Measurements from ENCODE around the gene MEGF6. TPM values are rescaled to one million over a fixed set of nuclear protein-coding genes. Genes with fewer than 3 reads are reported as not detected.

The MEGF6 gene
- total and polyA plus RNA-seq, 2 of the 8 experiments (the other 6 are each of a cell fraction or from before 2014, with no cell fraction given), result 4.1 to 14.8 TPM

- TF ChIP-seq CHD7 (IDR thresholded peaks at IDR 0.05; ENCODE audit: insufficient replicate concordance, low read length) (no peak), ZNF274 (IDR thresholded peaks at IDR 0.05; ENCODE audit: borderline replicate concordance, extremely low read depth, low read length) (no peak), MAX (IDR thresholded peaks at IDR 0.05) (no peak), KDM5A (IDR thresholded peaks at IDR 0.05; ENCODE audit: low read length) (no peak)
These were observed 78.0 kb downstream of the MEGF6 start (continued) for GRCh38 chr1:3533067-3534048.

Data from H1 (cell line).